Fibroblast of lung (primary cell): Measurements from ENCODE around the gene NEURL1.
"Not testable (repeated sequence)": the region's sequence is repeated elsewhere in the genome, so short reads cannot be mapped to it uniquely, and the experiment has no call there.

ENCODE experiments used
- EZH2 ChIP-seq: IDR thresholded peaks from 2 replicates; pipeline ENCODE4 v1.5.1; 2012; ENCODE audit warnings: low read length, control low read depth, mild to moderate bottlenecking; ENCODE audit errors: missing control alignments
- TF ChIP-seq, protein P1 (sequence below), 2 donors: IDR thresholded peaks in 1 of 2; conservative IDR thresholded peaks in 1 of 2; 1 replicate in 1 of 2; 2 replicates in 1 of 2; pipeline ENCODE4 v1.5.1; 2011 to 2012; ENCODE audit warnings: low read length in 2 of 2, control low read depth in 1 of 2, inconsistent platforms in 1 of 2, low read depth in 1 of 2, mild to moderate bottlenecking in 1 of 2

DNA sequence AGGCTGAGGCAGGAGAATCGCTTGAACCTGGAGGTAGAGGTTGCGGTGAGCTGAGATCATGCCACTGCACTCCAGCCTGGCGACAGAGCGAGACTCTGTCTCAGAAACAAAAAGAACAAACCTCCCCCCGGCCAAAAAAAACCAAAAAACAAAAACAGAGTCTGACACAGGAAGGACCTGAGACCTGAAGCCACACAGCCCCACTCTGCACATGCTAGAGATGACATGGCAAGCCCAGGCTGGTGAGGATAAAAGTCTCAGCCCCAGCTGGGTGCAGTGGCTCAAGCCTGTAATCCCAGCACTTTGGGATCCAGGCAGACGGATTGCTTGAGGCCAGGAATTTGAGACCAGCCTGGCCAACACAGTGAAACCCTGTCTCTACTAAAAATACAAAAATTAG, 139.4 kb downstream of the NEURL1 start:
- TF ChIP-seq, protein P1, sequence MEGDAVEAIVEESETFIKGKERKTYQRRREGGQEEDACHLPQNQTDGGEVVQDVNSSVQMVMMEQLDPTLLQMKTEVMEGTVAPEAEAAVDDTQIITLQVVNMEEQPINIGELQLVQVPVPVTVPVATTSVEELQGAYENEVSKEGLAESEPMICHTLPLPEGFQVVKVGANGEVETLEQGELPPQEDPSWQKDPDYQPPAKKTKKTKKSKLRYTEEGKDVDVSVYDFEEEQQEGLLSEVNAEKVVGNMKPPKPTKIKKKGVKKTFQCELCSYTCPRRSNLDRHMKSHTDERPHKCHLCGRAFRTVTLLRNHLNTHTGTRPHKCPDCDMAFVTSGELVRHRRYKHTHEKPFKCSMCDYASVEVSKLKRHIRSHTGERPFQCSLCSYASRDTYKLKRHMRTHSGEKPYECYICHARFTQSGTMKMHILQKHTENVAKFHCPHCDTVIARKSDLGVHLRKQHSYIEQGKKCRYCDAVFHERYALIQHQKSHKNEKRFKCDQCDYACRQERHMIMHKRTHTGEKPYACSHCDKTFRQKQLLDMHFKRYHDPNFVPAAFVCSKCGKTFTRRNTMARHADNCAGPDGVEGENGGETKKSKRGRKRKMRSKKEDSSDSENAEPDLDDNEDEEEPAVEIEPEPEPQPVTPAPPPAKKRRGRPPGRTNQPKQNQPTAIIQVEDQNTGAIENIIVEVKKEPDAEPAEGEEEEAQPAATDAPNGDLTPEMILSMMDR (conservative IDR thresholded peaks at IDR 0.05 in 1 of 2, IDR thresholded peaks at IDR 0.05 in 1 of 2; ENCODE audit: low read depth in 1 of 2, low read length in 2 of 2) = not testable (repeated sequence)
- not testable (repeated sequence) for TF ChIP-seq EZH2
